HG03175 (cell line): ENCODE results near the gene MCCC1.
A peak's percentile ranks its signal among the peaks of the same experiment; 100 is the strongest.
"Not testable (repeated sequence)": the region's sequence is repeated elsewhere in the genome, so short reads cannot be mapped to it uniquely, and the experiment has no call there.

Source experiments
- ATAC-seq: cut with Tn5 transposase; IDR thresholded peaks from one replicate; pipeline ENCODE4 v1.9.1; 2021; ENCODE audit warnings: mild to moderate bottlenecking, moderate library complexity; ENCODE audit not compliant: unreplicated experiment

MCCC1 gene

DNA sequence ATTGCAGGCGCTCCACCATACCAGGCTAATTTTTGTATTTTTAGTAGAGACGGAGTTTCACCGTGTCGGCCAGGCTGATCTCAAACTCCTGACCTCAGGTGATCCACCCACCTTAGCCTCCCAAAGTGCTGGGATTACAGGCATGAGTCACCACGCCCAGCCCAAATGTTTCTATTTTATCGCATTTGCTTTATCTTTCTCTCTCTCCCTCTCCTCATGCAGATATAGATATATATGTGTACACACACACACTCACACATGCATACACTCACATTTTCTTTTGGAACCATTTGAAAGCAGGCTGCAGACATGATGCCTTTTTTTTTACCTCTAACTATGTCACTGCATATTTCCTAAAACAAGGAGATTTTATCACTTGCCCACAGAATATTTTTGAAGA, 7.3 kb upstream of the MCCC1 start:
- ATAC-seq, result no peak

DNA sequence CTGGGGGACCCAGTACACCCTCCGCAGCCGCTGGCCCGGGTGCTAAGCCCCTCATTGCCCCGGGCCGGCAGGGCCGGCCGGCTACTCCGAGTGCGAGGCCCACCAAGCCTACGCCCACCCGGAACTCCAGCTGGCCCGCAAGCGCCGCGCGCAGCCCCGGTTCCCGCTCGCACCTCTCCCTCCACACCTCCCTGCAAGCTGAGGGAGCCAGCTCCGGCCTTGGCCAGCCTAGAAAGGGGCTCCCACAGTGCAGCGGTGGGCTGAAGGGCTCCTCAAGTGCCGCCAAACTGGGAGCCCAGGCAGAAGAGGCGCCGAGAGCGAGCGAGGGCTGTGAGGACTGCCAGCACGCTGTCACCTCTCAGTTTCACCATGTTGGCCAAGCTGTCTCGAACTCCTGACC, 4.7 kb upstream of the MCCC1 start:
- not testable (repeated sequence) for ATAC-seq

- not testable (repeated sequence) for ATAC-seq
Observed at GRCh38 chr3:183101040-183101439, 1.7 kb upstream of the MCCC1 start.

DNA sequence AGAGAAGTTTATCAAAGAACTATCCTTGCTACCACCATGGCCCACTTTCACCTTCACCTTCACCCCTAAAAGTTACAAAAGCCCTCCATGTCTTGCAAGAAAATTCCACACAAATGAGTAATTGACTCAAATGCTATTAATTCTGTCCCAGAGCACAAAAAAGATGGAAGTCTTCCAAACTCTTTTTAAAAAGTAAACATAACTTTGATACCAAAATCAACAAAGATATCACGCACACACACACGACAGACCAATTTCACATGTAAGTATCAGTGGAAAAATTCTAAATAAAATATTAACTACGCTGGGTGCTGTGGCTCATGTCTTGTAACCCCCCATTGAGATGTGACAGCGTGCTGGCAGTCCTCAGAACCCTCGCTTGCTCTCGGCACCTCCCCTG, 1.1 kb upstream of the MCCC1 start:
- no peak for ATAC-seq

DNA sequence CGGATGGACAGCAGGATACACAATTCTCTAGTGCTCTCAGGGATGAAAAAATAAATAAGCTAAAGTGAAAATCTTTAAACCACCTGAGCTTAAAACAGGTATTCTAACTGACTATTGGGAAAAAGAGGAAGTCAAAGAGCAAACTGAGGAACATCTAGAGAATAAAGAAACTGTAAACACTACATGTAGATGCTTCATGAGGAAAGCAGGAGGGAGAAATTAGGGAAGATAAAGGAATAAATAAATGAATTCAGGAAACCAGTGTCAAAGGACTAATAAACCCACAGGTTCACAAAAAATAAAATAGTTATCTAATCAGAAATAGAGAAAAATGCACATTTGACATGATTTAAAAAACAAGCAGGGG, 525 bp upstream of the MCCC1 start:
- peak; percentile 1 for ATAC-seq

GRCh38 chr3:183098536-183099025, 715 bp downstream of the MCCC1 start:
- ATAC-seq, result no peak

DNA sequence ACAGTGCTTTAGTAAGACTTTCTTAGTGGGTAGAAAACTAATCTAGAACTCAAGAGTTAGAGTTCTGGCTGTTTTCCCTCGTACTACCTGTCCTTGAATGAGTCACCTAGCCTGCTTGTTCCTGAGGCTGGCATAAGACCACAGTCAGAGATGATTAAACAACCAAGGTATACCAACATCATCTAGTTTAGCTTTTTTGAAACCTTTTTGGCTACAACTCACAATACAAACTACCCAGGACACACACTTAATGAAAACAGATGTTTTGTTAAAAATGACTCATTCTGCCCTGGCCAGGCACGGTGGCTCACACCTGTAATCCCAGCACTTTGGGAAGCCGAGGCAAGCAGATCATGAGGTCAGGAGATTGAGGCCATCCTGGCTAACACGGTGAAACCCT, 4.6 kb downstream of the MCCC1 start:
- no peak for ATAC-seq

DNA sequence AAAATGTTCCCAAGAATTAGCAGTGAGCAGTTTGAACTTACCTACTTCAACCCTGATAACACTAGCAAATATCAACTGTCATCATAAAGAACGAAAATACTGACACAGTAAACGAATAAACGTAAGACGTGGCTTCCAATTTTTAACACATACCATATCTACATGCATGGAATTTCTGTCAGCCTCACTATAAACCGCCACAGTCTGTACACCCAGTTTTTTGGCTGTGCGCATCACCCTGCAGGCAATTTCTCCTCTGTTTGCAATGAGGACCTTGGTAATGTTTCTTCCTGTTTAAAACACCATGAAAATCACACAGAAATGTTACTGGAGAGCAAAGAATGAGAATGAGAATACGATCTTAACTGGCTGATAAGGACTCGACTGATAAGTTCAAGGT, 7.0 kb downstream of the MCCC1 start:
- ATAC-seq, result no peak

- ATAC-seq, result no peak
Observed at GRCh38 chr3:183087184-183087583, 12.1 kb downstream of the MCCC1 start.

DNA sequence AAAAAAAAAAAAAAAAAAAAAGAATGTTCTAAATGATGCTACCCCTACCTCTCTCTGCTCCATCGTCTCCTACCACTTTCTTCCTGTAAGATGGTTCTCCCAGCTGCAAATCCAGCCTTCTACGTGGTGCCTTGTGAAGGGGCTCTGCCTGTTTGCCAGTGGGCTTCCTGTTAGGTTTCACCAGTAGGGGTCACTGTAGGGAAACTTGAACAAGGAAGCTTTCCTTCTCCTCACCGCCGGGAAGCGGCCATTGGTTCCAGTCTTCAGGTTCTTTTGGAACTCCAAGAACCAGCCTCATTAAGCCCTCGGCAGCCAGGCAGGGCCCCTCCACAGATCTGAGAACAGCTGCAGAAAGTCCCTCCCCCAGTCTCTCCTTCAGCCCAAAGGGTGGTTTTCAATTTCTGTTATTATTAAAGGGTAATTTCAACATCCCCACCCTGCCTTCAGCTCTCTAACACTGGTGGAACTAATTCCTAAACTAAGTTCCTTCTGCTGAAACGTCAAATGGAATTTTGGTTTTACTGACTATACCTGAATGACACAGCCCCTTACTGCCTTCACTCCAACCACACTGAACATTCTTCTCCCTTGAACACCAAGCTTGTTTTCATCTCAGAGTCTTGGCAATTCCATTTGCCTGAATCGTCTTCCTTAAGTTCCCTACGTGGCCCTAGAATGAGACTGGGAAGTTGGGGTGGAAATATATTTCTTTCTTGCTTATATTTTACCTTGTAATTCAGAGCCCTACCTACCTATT, 13.5 kb downstream of the MCCC1 start:
- ATAC-seq, result no peak

DNA sequence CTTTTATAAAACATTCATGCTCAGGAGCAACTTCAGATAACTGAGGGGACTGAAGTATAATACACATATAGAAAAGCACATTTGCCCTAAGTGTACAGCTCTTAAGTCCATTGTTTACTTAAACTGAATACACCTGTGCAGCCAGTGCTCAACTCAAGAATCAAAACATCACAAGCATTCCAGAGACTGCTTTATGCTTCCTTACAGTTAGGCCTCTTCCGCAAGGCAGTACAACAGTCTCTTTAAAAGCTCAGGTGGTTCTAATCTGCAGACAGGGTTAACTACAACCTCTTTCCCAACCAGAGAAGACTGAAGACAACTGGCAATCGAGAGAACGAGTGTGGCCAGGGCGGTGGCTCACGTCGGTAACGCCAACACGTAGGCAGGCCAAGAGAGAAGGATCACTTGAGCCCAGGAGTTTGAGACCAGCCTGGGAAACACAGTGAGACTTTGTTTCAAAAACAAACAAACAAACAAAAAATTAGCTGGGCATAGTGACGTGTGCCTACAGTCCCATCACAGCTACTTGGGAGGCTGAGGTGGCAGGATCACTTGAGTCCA, 16.9 kb downstream of the MCCC1 start:
- ATAC-seq, result no peak

GRCh38 chr3:183081459-183082183, 17.7 kb downstream of the MCCC1 start:
- ATAC-seq, result no peak

GRCh38 chr3:183080628-183081027, 18.7 kb downstream of the MCCC1 start:
- ATAC-seq, result no peak

DNA sequence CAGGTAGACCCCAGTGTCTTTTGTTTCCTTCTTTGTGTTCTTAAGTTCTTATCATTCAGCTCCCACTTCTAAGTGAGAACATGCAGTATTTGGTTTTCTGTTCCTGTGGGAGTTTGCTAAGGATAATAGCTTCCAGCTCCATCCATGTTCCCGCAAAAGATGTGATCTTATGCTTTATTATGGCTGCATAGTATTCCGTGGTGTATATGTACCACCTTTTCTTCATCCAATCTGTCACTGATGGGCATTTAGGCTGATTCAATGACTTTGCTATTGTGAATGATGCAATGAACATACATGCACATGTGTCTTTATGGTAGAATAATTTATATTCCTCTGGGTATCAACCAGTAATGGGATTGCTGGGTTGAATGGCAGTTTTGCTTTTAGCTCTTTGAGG, 24.4 kb downstream of the MCCC1 start:
- no peak for ATAC-seq

- no peak for ATAC-seq
Observed at GRCh38 chr3:183074261-183074660, 25.0 kb downstream of the MCCC1 start.

DNA sequence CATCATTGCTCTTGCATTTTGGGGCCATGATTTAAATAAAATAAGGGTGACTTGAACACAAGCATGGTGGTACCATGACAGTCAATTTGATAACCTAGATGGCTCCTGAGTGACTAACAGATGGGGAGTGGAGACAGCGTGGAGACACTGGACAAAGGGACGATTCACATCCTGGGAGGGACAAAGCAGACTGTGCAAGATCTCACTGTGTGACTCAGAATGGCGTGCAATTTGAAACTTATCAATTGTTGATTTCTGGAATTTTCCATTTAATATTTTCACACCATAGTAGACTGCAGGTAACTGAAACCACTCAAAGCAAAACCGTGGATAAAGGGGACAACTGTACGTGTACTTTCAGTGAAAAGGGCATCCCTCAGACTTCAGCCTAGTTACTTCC, 25.5 kb downstream of the MCCC1 start:
- no peak for ATAC-seq

DNA sequence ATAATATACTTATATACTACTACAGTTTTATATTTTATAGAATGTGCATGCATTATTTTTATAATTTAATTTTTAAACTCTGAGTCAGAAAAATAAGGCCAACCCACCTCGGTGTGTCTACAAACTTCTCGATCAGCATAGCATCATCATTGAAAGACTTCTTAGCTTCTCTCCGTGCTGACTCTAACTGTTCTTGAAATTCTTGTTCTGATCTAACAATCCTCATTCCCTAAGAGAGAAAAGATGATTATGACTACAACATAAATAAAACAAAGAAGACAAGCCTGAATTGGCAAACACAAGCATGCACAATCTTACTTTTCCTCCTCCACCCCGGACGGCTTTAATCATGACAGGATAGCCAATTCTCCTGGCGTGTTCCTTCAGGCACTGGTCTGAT, 28.4 kb downstream of the MCCC1 start:
- no peak for ATAC-seq

DNA sequence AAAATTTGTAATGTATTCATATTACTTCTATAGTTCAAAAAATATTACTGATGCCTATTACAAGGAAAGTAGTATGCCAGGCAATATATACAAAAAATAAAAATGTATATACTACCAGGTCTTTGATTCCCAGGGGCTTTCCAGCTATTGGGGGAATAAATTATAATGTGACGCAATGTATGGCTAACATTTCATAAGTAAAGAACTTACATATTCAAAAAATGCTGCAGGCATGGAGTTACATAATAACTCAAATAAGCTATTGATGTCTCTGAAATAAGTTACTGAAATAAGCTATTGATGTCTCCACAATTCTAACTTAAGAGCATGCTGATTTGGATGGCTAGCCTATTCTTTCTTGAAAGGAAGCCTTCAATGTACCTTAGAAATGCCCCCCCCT, 30.2 kb downstream of the MCCC1 start:
- no peak for ATAC-seq

- ATAC-seq, result not testable (repeated sequence)
Observed at GRCh38 chr3:183066891-183067290, 32.4 kb downstream of the MCCC1 start.

GRCh38 chr3:183064475-183064874, 34.8 kb downstream of the MCCC1 start:
- no peak for ATAC-seq

DNA sequence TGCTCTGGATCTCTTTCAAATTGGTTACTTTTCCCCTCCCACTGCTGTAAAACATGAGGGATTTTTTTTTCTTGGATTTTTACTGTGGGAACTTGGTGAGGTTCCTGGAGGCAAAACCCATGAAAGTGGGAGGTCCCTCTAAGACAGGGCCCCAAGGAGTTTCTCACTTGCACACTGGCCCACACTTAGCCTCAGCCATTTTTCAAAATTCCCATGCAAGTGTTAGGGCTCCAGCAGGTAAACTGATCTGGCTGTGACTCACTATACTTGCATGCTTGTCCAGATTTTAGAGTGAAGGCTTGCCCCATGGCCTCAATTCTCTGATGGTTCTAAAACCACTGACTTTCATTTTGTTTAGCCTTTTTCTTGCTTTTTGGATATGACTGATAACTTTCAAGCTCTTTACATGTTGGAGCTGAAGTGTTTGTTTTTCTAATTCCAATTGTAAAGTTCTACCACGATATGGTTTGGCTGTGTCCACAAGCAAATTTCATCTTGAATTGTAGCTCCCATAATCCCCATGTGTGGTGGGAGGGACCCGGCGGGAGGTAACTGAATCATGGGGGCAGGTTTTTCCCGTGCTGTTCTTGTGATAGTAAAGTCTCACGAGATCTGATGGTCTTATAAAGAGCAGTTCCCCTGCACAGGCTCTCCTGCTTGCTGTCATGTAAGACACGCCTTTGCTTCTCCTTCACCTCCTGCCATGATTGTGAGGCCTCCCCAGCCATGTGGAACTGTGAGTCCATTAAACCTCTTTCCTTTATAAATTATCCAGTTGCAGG, 37.7 kb downstream of the MCCC1 start:
- ATAC-seq, result no peak
